Caco-2 (cell line): ENCODE results near the gene ARID2. TPM values are rescaled to one million over a fixed set of nuclear protein-coding genes. Genes with fewer than 3 reads are reported as not detected.

Experiments used
- BruUV-seq: library from RNA; stranded (reverse); fragments of 400-500 nt; replicated peaks from 2 replicates; lab custom pipeline; 2021; lab: Mats Ljungman, UMichigan
- CTCF ChIA-PET: fragments of 300-600 bp; sonication (Branson Sonifier 250); formaldehyde crosslinking; loops from one replicate; lab custom pipeline; 2022; ENCODE audit warnings: antibody characterized with exemption; lab: Charles Lee
- POLR2A ChIA-PET: fragments of 300-600 bp; sonication (Branson Sonifier 250); formaldehyde crosslinking; loops from one replicate; lab custom pipeline; 2022; ENCODE audit warnings: antibody characterized with exemption; lab: Charles Lee
- DNase-seq, 2 experiments: peaks; one replicate each; pipeline versions ENCODE4 v3.0.0 to v3.0.0-alpha.2; 2020 to 2022
- H3K27me3 ChIP-seq: replicated peaks from 2 replicates; pipeline ENCODE4 v1.6.0; 2011; ENCODE audit warnings: low read length; ENCODE audit not compliant: control insufficient read depth, insufficient read depth
- H3K36me3 ChIP-seq: 2 replicates; pipeline ENCODE4 v1.5.1; 2011; ENCODE audit warnings: low read length; ENCODE audit not compliant: control insufficient read depth, insufficient read depth
- H3K4me1 ChIP-seq: fragments of 250-450 bp; sonication (Bioruptor Pico); 2 replicates; pipeline ENCODE4 v1.5.1; 2020; ENCODE audit warnings: mild to moderate bottlenecking
- H3K4me3 ChIP-seq: 2 replicates; pipeline ENCODE4 v1.5.1; 2011; ENCODE audit warnings: low read depth, mild to moderate bottlenecking, control low read depth, low read length
- H3K9me3 ChIP-seq: fragments of 250-450 bp; sonication (Bioruptor Pico); 2 replicates; pipeline ENCODE4 v1.5.1; 2020; ENCODE audit warnings: mild to moderate bottlenecking, moderate library complexity
- H3K27ac Mint-ChIP-seq: one replicate; pipeline ENCODE4 v1.8.0; 2022; ENCODE audit warnings: mixed read lengths; ENCODE audit not compliant: unreplicated experiment
- H3K27me3 Mint-ChIP-seq: one replicate; pipeline ENCODE4 v1.8.0; 2022; ENCODE audit warnings: mixed read lengths; ENCODE audit not compliant: insufficient read depth, unreplicated experiment
- H3K36me3 Mint-ChIP-seq: one replicate; pipeline ENCODE4 v1.8.0; 2022; ENCODE audit warnings: mild to moderate bottlenecking, mixed read lengths; ENCODE audit not compliant: insufficient read depth, unreplicated experiment
- H3K4me1 Mint-ChIP-seq: one replicate; pipeline ENCODE4 v1.8.0; 2022; ENCODE audit warnings: low read depth, mixed read lengths; ENCODE audit not compliant: unreplicated experiment
- H3K4me3 Mint-ChIP-seq: one replicate; pipeline ENCODE4 v1.8.0; 2022; ENCODE audit warnings: mild to moderate bottlenecking, moderate library complexity, mixed read lengths; ENCODE audit not compliant: unreplicated experiment
- H3K9me3 Mint-ChIP-seq: one replicate; pipeline ENCODE4 v1.8.0; 2022; ENCODE audit warnings: mixed read lengths; ENCODE audit not compliant: unreplicated experiment
- intact Hi-C: fragments of 100-400 bp; cut with micrococcal nuclease; formaldehyde crosslinking; loops from one replicate; pipeline ENCODE4 v1.10.0; 2022; ENCODE audit not compliant: unreplicated experiment
- total RNA-seq: library from RNA; stranded (reverse); gene quantifications from 2 replicates; pipeline ENCODE4 v1.2.3, GENCODE V29; 2022
- TF ChIP-seq, protein P1 (sequence below), 2 experiments: fragments of 200-600 bp in 1 of 2; IDR thresholded peaks; 1 replicate in 1 of 2; 2 replicates in 1 of 2; pipeline versions ENCODE4 v1.5.1 to v1.8.0; 2011 to 2022; ENCODE audit warnings: antibody characterized with exemption in 1 of 2, control low read depth in 1 of 2, inconsistent platforms in 1 of 2, low read depth in 1 of 2, low read length in 1 of 2, mild to moderate bottlenecking in 1 of 2, moderate library complexity in 1 of 2; ENCODE audit not compliant: insufficient read depth in 1 of 2, severe bottlenecking in 1 of 2, unreplicated experiment in 1 of 2

Gene ARID2
- total RNA-seq, 1 experiment from 2014 or later, result 53.9 TPM

DNA sequence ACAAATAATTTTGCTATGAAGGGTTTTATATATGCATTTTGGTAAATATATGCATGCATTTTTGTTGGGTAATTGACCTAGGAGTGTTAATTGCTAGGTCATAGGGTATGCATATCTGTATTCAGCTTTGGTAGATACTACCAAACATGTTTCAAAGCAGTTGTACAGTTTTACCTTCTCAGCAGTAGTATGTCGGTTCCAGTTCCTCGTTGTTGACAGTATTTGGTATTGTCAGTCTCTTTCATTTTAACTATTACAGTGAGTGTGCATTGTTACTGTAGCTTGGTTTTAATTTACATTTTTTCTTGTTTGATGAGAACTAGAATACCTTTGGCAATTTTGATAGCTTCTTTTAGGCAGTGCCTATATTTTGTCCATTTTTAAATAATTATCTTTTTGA lies 98.9 kb downstream of the ARID2 start:
- H3K9me3 Mint-ChIP-seq, result peaks cover 10% of the 10 kb centered on the region
- Histone ChIP-seq H3K36me3 (no peaks in the 10 kb centered on the region), H3K27me3 (no peaks in the 10 kb centered on the region), H3K9me3 (no peaks in the 10 kb centered on the region), H3K4me1 (no peaks in the 10 kb centered on the region; the same call in 1 of the 2 replicates), H3K4me3 (no peak overlapping the region)
- ChIA-PET CTCF (interaction anchor here (0.6 kb wide), 1 partner anchor 134 kb away, joined by 5 read pairs; no protein-coding TSS in a partner anchor), POLR2A (no interaction called here)
- TF ChIP-seq, protein P1, sequence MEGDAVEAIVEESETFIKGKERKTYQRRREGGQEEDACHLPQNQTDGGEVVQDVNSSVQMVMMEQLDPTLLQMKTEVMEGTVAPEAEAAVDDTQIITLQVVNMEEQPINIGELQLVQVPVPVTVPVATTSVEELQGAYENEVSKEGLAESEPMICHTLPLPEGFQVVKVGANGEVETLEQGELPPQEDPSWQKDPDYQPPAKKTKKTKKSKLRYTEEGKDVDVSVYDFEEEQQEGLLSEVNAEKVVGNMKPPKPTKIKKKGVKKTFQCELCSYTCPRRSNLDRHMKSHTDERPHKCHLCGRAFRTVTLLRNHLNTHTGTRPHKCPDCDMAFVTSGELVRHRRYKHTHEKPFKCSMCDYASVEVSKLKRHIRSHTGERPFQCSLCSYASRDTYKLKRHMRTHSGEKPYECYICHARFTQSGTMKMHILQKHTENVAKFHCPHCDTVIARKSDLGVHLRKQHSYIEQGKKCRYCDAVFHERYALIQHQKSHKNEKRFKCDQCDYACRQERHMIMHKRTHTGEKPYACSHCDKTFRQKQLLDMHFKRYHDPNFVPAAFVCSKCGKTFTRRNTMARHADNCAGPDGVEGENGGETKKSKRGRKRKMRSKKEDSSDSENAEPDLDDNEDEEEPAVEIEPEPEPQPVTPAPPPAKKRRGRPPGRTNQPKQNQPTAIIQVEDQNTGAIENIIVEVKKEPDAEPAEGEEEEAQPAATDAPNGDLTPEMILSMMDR (IDR thresholded peaks at IDR 0.05; ENCODE audit: insufficient read depth in 1 of 2, low read depth in 1 of 2, low read length in 1 of 2, severe bottlenecking in 1 of 2, unreplicated experiment in 1 of 2), result no peak
- H3K4me3 Mint-ChIP-seq, result no peak overlapping the region
- H3K27me3 Mint-ChIP-seq, result no peaks in the 10 kb centered on the region
- no peak overlapping the region for H3K27ac Mint-ChIP-seq
- no TSS peak for BruUV-seq
- H3K36me3 Mint-ChIP-seq, result peaks cover 24% of the 10 kb centered on the region
- H3K4me1 Mint-ChIP-seq, result peaks cover 4% of the 10 kb centered on the region
- no peak for DNase-seq
- intact Hi-C loops, result no loop called here

DNA sequence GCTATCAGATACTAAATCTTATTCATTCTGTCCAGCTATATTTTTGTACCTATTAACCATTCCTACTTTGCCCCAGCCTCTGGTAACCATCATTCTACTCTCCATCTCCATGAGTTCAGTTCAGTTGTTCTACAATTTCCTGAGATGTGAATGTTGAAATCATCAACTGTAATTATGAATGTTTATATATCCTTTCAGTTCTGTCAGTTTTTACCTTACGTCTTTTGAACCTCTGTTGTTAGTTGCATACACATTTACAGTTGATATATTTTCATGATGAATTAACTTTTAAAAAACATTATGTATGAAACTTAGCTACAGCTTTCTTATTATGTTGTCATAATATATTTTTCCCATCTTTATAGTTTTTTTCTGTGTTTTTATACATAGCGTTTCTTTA lies 102.1 kb downstream of the ARID2 start:
- no peak overlapping the region for H3K4me3 ChIP-seq
- no peaks in the 10 kb centered on the region for H3K36me3 ChIP-seq
- no TSS peak for BruUV-seq
- intact Hi-C loops, result no loop called here
- TF ChIP-seq, protein P1 (IDR thresholded peaks at IDR 0.05; ENCODE audit: insufficient read depth in 1 of 2, low read depth in 1 of 2, low read length in 1 of 2, severe bottlenecking in 1 of 2, unreplicated experiment in 1 of 2), result no peak
- Mint-ChIP-seq H3K36me3 (peaks cover 24% of the 10 kb centered on the region), H3K4me1 (peaks cover 10% of the 10 kb centered on the region), H3K27ac (no peak overlapping the region), H3K9me3 (peaks cover 22% of the 10 kb centered on the region), H3K4me3 (no peak overlapping the region), H3K27me3 (no peaks in the 10 kb centered on the region)
- no peaks in the 10 kb centered on the region for H3K9me3 ChIP-seq
- H3K27me3 ChIP-seq, result no peaks in the 10 kb centered on the region
- ChIA-PET CTCF (no interaction called here), POLR2A (no interaction called here)
- no peaks in the 10 kb centered on the region; the same call in 1 of the 2 replicates for H3K4me1 ChIP-seq
- DNase-seq, result no peak

DNA sequence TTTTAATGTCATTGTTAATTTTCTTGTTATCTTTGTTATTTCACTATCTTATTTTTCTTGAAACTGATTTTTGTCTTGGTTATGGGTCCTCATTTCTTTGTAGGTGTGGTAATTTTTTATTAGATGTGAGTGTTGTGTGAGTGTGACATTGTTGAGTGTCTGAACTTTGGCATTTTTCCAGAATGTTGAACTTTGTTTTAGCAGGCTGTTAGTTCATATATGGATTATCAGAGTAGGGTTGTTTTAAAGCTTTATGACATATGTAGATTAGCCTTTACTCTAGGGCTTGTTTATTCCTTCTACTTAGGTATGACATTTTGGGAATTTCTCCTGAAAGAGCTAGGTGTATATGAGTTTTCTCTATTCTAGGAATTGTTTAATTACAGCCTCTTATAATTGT lies 103.9 kb downstream of the ARID2 start:
- no peak overlapping the region for H3K27ac Mint-ChIP-seq
- TF ChIP-seq, protein P1 (IDR thresholded peaks at IDR 0.05; ENCODE audit: insufficient read depth in 1 of 2, low read depth in 1 of 2, low read length in 1 of 2, severe bottlenecking in 1 of 2, unreplicated experiment in 1 of 2), result no peak
- no peak for DNase-seq
- H3K4me3 ChIP-seq, result no peak overlapping the region
- no peak overlapping the region for H3K4me3 Mint-ChIP-seq
- H3K36me3 Mint-ChIP-seq, result peaks cover 34% of the 10 kb centered on the region
- intact Hi-C loops, result no loop called here
- no peaks in the 10 kb centered on the region; the same call in 1 of the 2 replicates for H3K4me1 ChIP-seq
- no peaks in the 10 kb centered on the region for H3K9me3 ChIP-seq
- ChIA-PET POLR2A (no interaction called here), CTCF (interaction anchor here (0.7 kb wide), 1 partner anchor 71 kb away, joined by 3 read pairs; no protein-coding TSS in a partner anchor)
- no TSS peak for BruUV-seq
- H3K27me3 Mint-ChIP-seq, result no peaks in the 10 kb centered on the region
- peaks cover 22% of the 10 kb centered on the region for H3K9me3 Mint-ChIP-seq
- 0 out of 2 replicates have a peak, but pooled peaks cover 2% of the 10 kb centered on the region for H3K36me3 ChIP-seq
- peaks cover 10% of the 10 kb centered on the region for H3K4me1 Mint-ChIP-seq
- H3K27me3 ChIP-seq, result no peaks in the 10 kb centered on the region
